Right lobe of liver (tissue), 6 donors: ENCODE results near the gene OLFML2B. TPM values are rescaled to one million over a fixed set of nuclear protein-coding genes. Genes with fewer than 3 reads are reported as not detected.
A peak's percentile ranks its signal among the peaks of the same experiment; 100 is the strongest.

Source experiments
- ATAC-seq, 4 donors: fragments of 200-7000 bp; cut with Tn5 transposase; one replicate each; pipeline ENCODE4 v1.9.1; 2020; ENCODE audit warnings: mild to moderate bottlenecking in 4 of 4, moderate library complexity in 4 of 4
- DNase-seq, 3 donors: peaks; one replicate each; pipeline ENCODE4 v3.0.0-alpha.2; 2020
- H3K27ac ChIP-seq, 3 donors: fragments of 200-600 bp; one replicate each; pipeline ENCODE4 v1.8.0; 2022
- H3K27me3 ChIP-seq, 2 donors: fragments of 200-600 bp; one replicate each; pipeline ENCODE4 v1.8.0; 2022
- H3K36me3 ChIP-seq, 4 donors: fragments of 200-600 bp; sonication (generic) in 1 of 4; one replicate each; pipeline versions ENCODE4 v1.5.1 to v1.8.0; 2017 to 2022; ENCODE audit warnings: control low read depth in 1 of 4
- H3K4me1 ChIP-seq, 4 donors: fragments of 200-600 bp; sonication (generic) in 1 of 4; one replicate each; pipeline versions ENCODE4 v1.5.1 to v1.8.0; 2017 to 2022; ENCODE audit warnings: control low read depth in 1 of 4
- H3K4me3 ChIP-seq, 3 donors: fragments of 200-600 bp; one replicate each; pipeline ENCODE4 v1.8.0; 2022
- H3K9me3 ChIP-seq, 4 donors: fragments of 200-600 bp; sonication (generic) in 1 of 4; one replicate each; pipeline versions ENCODE4 v1.5.1 to v1.8.0; 2017 to 2022; ENCODE audit warnings: control low read depth in 1 of 4
- POLR2A ChIP-seq: fragments of 450-650 bp; IDR thresholded peaks from one replicate; pipeline ENCODE4 v1.6.1; 2017; ENCODE audit warnings: antibody characterized with exemption, mild to moderate bottlenecking
- WGBS: methylation state at CpG from one replicate; pipeline ENCODE4 v1.1.6; 2018; ENCODE audit warnings: low coverage, low lambda C conversion rate; ENCODE audit not compliant: insufficient coverage; ENCODE audit errors: missing lambda C conversion rate; 5-methylcytosine and 5-hydroxymethylcytosine counted together
- intact Hi-C, 2 donors: fragments of 100-400 bp; cut with DNase I; formaldehyde crosslinking; loops; one replicate each; pipeline versions ENCODE4 v1.11.2 to v1.14.1; 2022
- total RNA-seq, 6 experiments: library from RNA; depleted of rRNA in 2 of 6; stranded (reverse); fragments of >200 nt in 2 of 6; fragmentation: NEBNext Ultra II Directional in 3 of 6; extraction: Animal tissue kit (Norgen Biotek cat#: 25700) in 3 of 6; gene quantifications; one replicate each; pipeline versions ENCODE4 v1.1.0 to v1.2.4, GENCODE V29; 2016 to 2023
- TF ChIP-seq, protein P1 (sequence below), 4 donors: fragments of 200-600 bp in 3 of 4; fragments of 450-650 bp in 1 of 4; IDR thresholded peaks; one replicate each; pipeline versions ENCODE4 v1.5.1 to v1.8.0; 2016 to 2022; ENCODE audit warnings: antibody characterized with exemption in 4 of 4, mild to moderate bottlenecking in 2 of 4
- donor health status: DM: no; HTN: yes; CAD: no.
- donor health status: DM: no; HTN: no; CAD: no.
- donor health status: DM: no; HTN: no; CAD: no.
- donor health status: DM: no; HTN: yes; CAD: no.
- donor health status: DM: no; HTN: yes; CAD: no.

Gene OLFML2B
- total RNA-seq, 6 experiments from 2014 or later = 0.37 to 2.1 (median 1.3) TPM

GRCh38 chr1:161999301-162000052, 24.2 kb downstream of the OLFML2B start:
- DNase-seq = no peak
- H3K36me3 ChIP-seq = no peaks in the 10 kb centered on the region
- no peak overlapping the region for H3K4me3 ChIP-seq
- no peak overlapping the region for H3K27ac ChIP-seq
- H3K27me3 ChIP-seq = no peaks in the 10 kb centered on the region
- H3K4me1 ChIP-seq = no peaks in the 10 kb centered on the region
- TF ChIP-seq, protein P1, sequence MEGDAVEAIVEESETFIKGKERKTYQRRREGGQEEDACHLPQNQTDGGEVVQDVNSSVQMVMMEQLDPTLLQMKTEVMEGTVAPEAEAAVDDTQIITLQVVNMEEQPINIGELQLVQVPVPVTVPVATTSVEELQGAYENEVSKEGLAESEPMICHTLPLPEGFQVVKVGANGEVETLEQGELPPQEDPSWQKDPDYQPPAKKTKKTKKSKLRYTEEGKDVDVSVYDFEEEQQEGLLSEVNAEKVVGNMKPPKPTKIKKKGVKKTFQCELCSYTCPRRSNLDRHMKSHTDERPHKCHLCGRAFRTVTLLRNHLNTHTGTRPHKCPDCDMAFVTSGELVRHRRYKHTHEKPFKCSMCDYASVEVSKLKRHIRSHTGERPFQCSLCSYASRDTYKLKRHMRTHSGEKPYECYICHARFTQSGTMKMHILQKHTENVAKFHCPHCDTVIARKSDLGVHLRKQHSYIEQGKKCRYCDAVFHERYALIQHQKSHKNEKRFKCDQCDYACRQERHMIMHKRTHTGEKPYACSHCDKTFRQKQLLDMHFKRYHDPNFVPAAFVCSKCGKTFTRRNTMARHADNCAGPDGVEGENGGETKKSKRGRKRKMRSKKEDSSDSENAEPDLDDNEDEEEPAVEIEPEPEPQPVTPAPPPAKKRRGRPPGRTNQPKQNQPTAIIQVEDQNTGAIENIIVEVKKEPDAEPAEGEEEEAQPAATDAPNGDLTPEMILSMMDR (IDR thresholded peaks at IDR 0.05) = no peak
- TF ChIP-seq POLR2A = no peak
- ATAC-seq = peak in 3 of 4 donors; percentile 31 to 38 (median 31)
- 51% methylated on average over 6 of the region's 8 CpGs for WGBS
- no peaks in the 10 kb centered on the region for H3K9me3 ChIP-seq
- intact Hi-C loops = no loop called here

- Histone ChIP-seq H3K9me3 (no peaks in the 10 kb centered on the region), H3K27ac (no peak overlapping the region), H3K36me3 (no peaks in the 10 kb centered on the region), H3K27me3 (no peaks in the 10 kb centered on the region), H3K4me3 (no peak overlapping the region), H3K4me1 (no peaks in the 10 kb centered on the region)
- no peak for DNase-seq
- no peak for TF ChIP-seq POLR2A
- TF ChIP-seq, protein P1 (IDR thresholded peaks at IDR 0.05) = no peak
- ATAC-seq = no peak
- 98% methylated on average over 4 of the region's 5 CpGs for WGBS
- intact Hi-C loops = no loop called here
Measured at GRCh38 chr1:161998811-161999210, 24.9 kb downstream of the OLFML2B start.

DNA sequence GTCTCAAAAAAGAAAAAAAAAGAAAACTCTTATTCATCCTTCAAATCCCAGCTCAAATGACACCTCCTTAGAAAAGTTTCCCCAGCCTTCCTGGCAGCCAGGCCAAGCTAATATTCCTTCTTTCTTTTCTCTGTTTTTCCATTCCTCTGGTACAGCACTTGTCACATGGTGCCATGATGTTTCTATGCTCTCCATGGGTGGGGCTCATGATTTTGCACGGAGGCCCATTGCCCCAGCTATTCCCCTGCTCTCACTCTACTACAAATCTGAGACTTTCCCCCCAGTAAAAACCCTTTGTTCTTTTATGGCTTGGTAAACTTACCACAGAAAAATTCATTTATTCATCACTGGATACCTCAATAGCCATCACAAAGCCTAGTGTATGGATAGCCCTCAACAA, 26.5 kb downstream of the OLFML2B start:
- no peak for TF ChIP-seq POLR2A
- TF ChIP-seq, protein P1 (IDR thresholded peaks at IDR 0.05) = no peak
- no peaks in the 10 kb centered on the region for H3K27me3 ChIP-seq
- H3K4me3 ChIP-seq = no peak overlapping the region
- intact Hi-C loops = no loop called here
- no peaks in the 10 kb centered on the region for H3K36me3 ChIP-seq
- DNase-seq = no peak
- 71% methylated on average over 1 of the region's 1 CpG for WGBS
- no peaks in the 10 kb centered on the region for H3K4me1 ChIP-seq
- H3K9me3 ChIP-seq = no peaks in the 10 kb centered on the region
- no peak overlapping the region for H3K27ac ChIP-seq
- no peak for ATAC-seq

DNA sequence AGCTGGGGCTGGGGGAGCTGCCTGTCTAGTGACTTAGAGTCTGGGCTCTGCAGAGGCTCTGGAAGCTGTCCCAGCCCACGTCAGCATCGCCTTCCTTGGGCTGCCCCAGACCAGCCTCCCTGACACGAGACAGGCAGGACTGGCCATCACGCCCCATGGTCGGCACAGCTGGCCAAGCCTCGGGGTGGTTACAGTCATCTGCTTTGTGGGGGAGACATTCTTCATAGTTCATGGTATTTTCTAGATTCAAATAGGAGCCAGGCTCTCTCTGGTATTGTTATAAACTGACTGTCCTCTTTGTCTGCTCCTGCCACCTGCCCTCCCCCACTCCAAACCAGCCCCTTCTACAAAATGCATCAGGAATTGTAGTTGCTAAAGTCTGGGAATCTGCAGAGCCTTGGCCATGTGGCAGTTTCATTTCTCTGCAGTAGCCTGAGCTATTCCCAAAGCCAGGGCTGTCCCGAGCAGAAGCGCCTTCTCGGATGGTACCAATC, 29.4 kb downstream of the OLFML2B start:
- Histone ChIP-seq H3K27me3 (no peaks in the 10 kb centered on the region), H3K36me3 (no peaks in the 10 kb centered on the region), H3K4me1 (no peaks in the 10 kb centered on the region), H3K27ac (no peak overlapping the region), H3K4me3 (no peak overlapping the region), H3K9me3 (no peaks in the 10 kb centered on the region)
- DNase-seq = no peak
- WGBS = 92% methylated on average over 3 of the region's 9 CpGs
- intact Hi-C loops = no loop called here
- ATAC-seq = no peak
- no peak for TF ChIP-seq POLR2A

- no peak overlapping the region for H3K4me3 ChIP-seq
- no peak for ATAC-seq
- H3K27ac ChIP-seq = no peak overlapping the region
- no peaks in the 10 kb centered on the region for H3K4me1 ChIP-seq
- H3K9me3 ChIP-seq = no peaks in the 10 kb centered on the region
- no peaks in the 10 kb centered on the region for H3K36me3 ChIP-seq
- intact Hi-C loops = no loop called here
- no peaks in the 10 kb centered on the region for H3K27me3 ChIP-seq
- WGBS = 75% methylated on average over 7 of the region's 11 CpGs
- no peak for TF ChIP-seq POLR2A
- TF ChIP-seq, protein P1 (IDR thresholded peaks at IDR 0.05) = no peak
- no peak for DNase-seq
Measured at GRCh38 chr1:161993576-161993975, 30.1 kb downstream of the OLFML2B start.
